HepG2 (cell line): ENCODE measurements around the gene PAK1IP1. TPM values are rescaled to one million over a fixed set of nuclear protein-coding genes. Genes with fewer than 3 reads are reported as not detected.
A peak's percentile ranks its signal among the peaks of the same experiment; 100 is the strongest.
"Not testable (repeated sequence)": the region's sequence is repeated elsewhere in the genome, so short reads cannot be mapped to it uniquely, and the experiment has no call there.

Source experiments
- ATF1 ChIP-seq: IDR thresholded peaks from 2 replicates; pipeline ENCODE4 v1.6.1; 2016; ENCODE audit warnings: mild to moderate bottlenecking, control low read depth
- ATF7 ChIP-seq, 2 experiments: fragments of 450-650 bp in 1 of 2; sonication (generic) in 1 of 2; formaldehyde crosslinking in 1 of 2; IDR thresholded peaks; 2 replicates each; pipeline versions ENCODE4 v1.4.0 to v1.6.1; 2016 to 2020; ENCODE audit warnings: antibody characterized with exemption in 1 of 2, mild to moderate bottlenecking in 1 of 2, missing genetic modification reagents in 1 of 2
- BCL6 ChIP-seq: IDR thresholded peaks from 2 replicates; pipeline ENCODE4 v1.6.1; 2016; ENCODE audit warnings: missing genetic modification reagents, missing compliant biosample characterization
- CSRNP1 ChIP-seq: sonication (generic); formaldehyde crosslinking; IDR thresholded peaks from 2 replicates; pipeline ENCODE4 v1.8.1; 2023; ENCODE audit warnings: mild to moderate bottlenecking, missing genetic modification reagents
- E2F1 ChIP-seq: sonication (generic); formaldehyde crosslinking; IDR thresholded peaks from 2 replicates; pipeline ENCODE4 v1.5.0; 2020; ENCODE audit warnings: missing genetic modification reagents
- GATAD2A ChIP-seq: IDR thresholded peaks from 2 replicates; pipeline ENCODE4 v1.6.1; 2016
- GTF2F1 ChIP-seq: fragments of 150-350 bp; IDR thresholded peaks from 2 replicates; pipeline ENCODE4 v1.6.1; 2014; ENCODE audit warnings: low read length
- KLF9 ChIP-seq: IDR thresholded peaks from 2 replicates; pipeline ENCODE4 v1.6.1; 2016; ENCODE audit warnings: low read depth
- KMT2B ChIP-seq: IDR thresholded peaks from 2 replicates; pipeline ENCODE4 v1.6.1; 2016; ENCODE audit warnings: missing genetic modification reagents, missing compliant biosample characterization
- NFYC ChIP-seq: IDR thresholded peaks from 2 replicates; pipeline ENCODE4 v1.6.1; 2016; ENCODE audit warnings: missing genetic modification reagents, missing compliant biosample characterization
- RFXANK ChIP-seq: IDR thresholded peaks from 2 replicates; pipeline ENCODE4 v1.6.1; 2016
- SAP130 ChIP-seq: IDR thresholded peaks from 2 replicates; pipeline ENCODE4 v1.6.1; 2016; ENCODE audit warnings: low read depth
- TOE1 ChIP-seq: sonication (generic); formaldehyde crosslinking; IDR thresholded peaks from 2 replicates; pipeline ENCODE4 v1.4.0; 2020; ENCODE audit warnings: mild to moderate bottlenecking, missing genetic modification reagents
- YEATS4 ChIP-seq: sonication (generic); formaldehyde crosslinking; IDR thresholded peaks from 2 replicates; pipeline ENCODE4 v1.4.0; 2020; ENCODE audit warnings: missing genetic modification reagents, borderline replicate concordance
- ZBED4 ChIP-seq: sonication (generic); formaldehyde crosslinking; IDR thresholded peaks from 2 replicates; pipeline ENCODE4 v1.4.0; 2020; ENCODE audit warnings: missing genetic modification reagents, borderline replicate concordance
- ZBTB20 ChIP-seq: sonication (generic); formaldehyde crosslinking; IDR thresholded peaks from 2 replicates; pipeline ENCODE4 v1.8.1; 2023; ENCODE audit warnings: missing genetic modification reagents, low read depth, mild to moderate bottlenecking, borderline replicate concordance
- ZBTB21 ChIP-seq: sonication (generic); formaldehyde crosslinking; IDR thresholded peaks from 2 replicates; pipeline ENCODE4 v1.4.0; 2020; ENCODE audit warnings: missing genetic modification reagents
- ZBTB25 ChIP-seq: IDR thresholded peaks from 2 replicates; pipeline ENCODE4 v1.6.1; 2018; ENCODE audit warnings: missing genetic modification reagents
- ZNF44 ChIP-seq: sonication (generic); formaldehyde crosslinking; IDR thresholded peaks from 2 replicates; pipeline ENCODE4 v1.5.1; 2020; ENCODE audit warnings: mild to moderate bottlenecking, missing genetic modification reagents
- ZNF639 ChIP-seq: conservative IDR thresholded peaks from 2 replicates; pipeline ENCODE4 v1.6.1; 2018; ENCODE audit warnings: missing genetic modification reagents
- polyA plus RNA-seq, 8 experiments: library from polyadenylated mRNA; depleted of rRNA in 3 of 8; stranded (reverse) in 7 of 8; unstranded in 1 of 8; fragments of >200 nt; fragmentation: Illumina TruSeq in 4 of 8; extraction: Trizol in 4 of 8; gene quantifications; 2 replicates each; pipeline versions ENCODE4 v1.2.1 to v1.2.3, GENCODE V29; 2011 to 2016; ENCODE audit warnings: low read depth in 4 of 8, missing spikeins in 1 of 8, mixed read lengths in 1 of 8; ENCODE audit not compliant: insufficient read depth in 1 of 8
- total RNA-seq, 5 experiments: library from RNA; depleted of rRNA; stranded (reverse); fragments of >200 nt; fragmentation: Illumina TruSeq; extraction: Trizol; gene quantifications; 2 replicates each; pipeline ENCODE4 v1.2.3, GENCODE V29; 2016; ENCODE audit warnings: low read depth in 1 of 5

The PAK1IP1 gene
- total and polyA plus RNA-seq, 2 of the 13 experiments (the other 11 are each of a cell fraction or from before 2014, with no cell fraction given), result 23.4 to 66.2 TPM

GRCh38 chr6:10720960-10721849, 26.4 kb downstream of the PAK1IP1 start (continued):
- TF ChIP-seq ZBTB25 (peak; percentile 86), BCL6 (CRISPR knock-in tag) (peak; percentile 44; the same call in 1 of the 2 replicates), CSRNP1 (peak; percentile 75), KLF9 (CRISPR knock-in tag) (0 out of 2 replicates have a peak, but pooled peaks have one; percentile 45), YEATS4 (CRISPR knock-in tag) (peak; percentile 41; the same call in 1 of the 2 replicates), ZBTB21 (CRISPR knock-in tag) (0 out of 2 replicates have a peak, but pooled peaks have one; percentile 35), NFYC (CRISPR knock-in tag) (peak; percentile 93), SAP130 (CRISPR knock-in tag) (peak; percentile 62; the same call in 1 of the 2 replicates), ZBED4 (CRISPR knock-in tag) (0 out of 2 replicates have a peak, but pooled peaks have one; percentile 21), KMT2B (peak; percentile 39; the same call in 1 of the 2 replicates), ZNF639 (CRISPR knock-in tag) (peak; percentile 66), GATAD2A (peak; percentile 36), ZNF44 (CRISPR knock-in tag) (0 out of 2 replicates have a peak, but pooled peaks have one; percentile 21), GTF2F1 (peak; percentile 99), ATF1 (CRISPR knock-in tag) (peak; percentile 26; the same call in 1 of the 2 replicates), E2F1 (CRISPR knock-in tag) (peak; percentile 49; the same call in 1 of the 2 replicates), ZBTB20 (CRISPR knock-in tag) (0 out of 2 replicates have a peak, but pooled peaks have one; percentile 6), TOE1 (peak; percentile 82; the same call in 1 of the 2 replicates), ATF7 (CRISPR knock-in tag; IDR thresholded peaks at IDR 0.05) (peak; percentile 45; the same call in 1 of the 2 replicates), RFXANK (0 out of 2 replicates have a peak, but pooled peaks have one; percentile 11)
- not testable (repeated sequence) for TF ChIP-seq ATF7 (IDR thresholded peaks at IDR 0.05)
